Uterus (tissue), 4 donors: ENCODE data around the gene RHEX. TPM values are rescaled to one million over a fixed set of nuclear protein-coding genes. Genes with fewer than 3 reads are reported as not detected.
"Not testable (repeated sequence)": the region's sequence is repeated elsewhere in the genome, so short reads cannot be mapped to it uniquely, and the experiment has no call there.

Source experiments
- DNase-seq, 2 donors: peaks; one replicate each; pipeline ENCODE4 v3.0.0-alpha.2; 2019 to 2020
- H3K27ac ChIP-seq, 2 donors: fragments of 200-600 bp; sonication (generic); 1 replicate in 1 of 2; 2 replicates in 1 of 2; pipeline ENCODE4 v1.5.1; 2016 to 2018
- H3K27me3 ChIP-seq, 2 donors: fragments of 200-600 bp; sonication (generic); one replicate each; pipeline ENCODE4 v1.5.1; 2018 to 2019; ENCODE audit warnings: control low read depth in 1 of 2
- H3K36me3 ChIP-seq, 2 donors: fragments of 200-600 bp; sonication (generic); one replicate each; pipeline ENCODE4 v1.5.1; 2019; ENCODE audit warnings: control low read depth in 1 of 2
- H3K4me1 ChIP-seq, 2 donors: fragments of 200-600 bp; sonication (generic); one replicate each; pipeline ENCODE4 v1.5.1; 2018 to 2019; ENCODE audit warnings: control low read depth in 1 of 2
- H3K4me3 ChIP-seq, 2 donors: fragments of 200-600 bp; sonication (generic); 1 replicate in 1 of 2; 2 replicates in 1 of 2; pipeline ENCODE4 v1.5.1; 2018 to 2019; ENCODE audit warnings: mild to moderate bottlenecking in 1 of 2
- H3K9me3 ChIP-seq, 2 donors: fragments of 200-600 bp; sonication (generic); one replicate each; pipeline ENCODE4 v1.5.1; 2019; ENCODE audit warnings: control low read depth in 1 of 2
- CTCF ChIP-seq, 4 experiments: fragments of 200-600 bp in 2 of 4; fragments of 450-650 bp in 2 of 4; sonication (generic) in 2 of 4; IDR thresholded peaks; one replicate each; pipeline ENCODE4 v1.5.1; 2016 to 2019; ENCODE audit warnings: antibody characterized with exemption in 4 of 4, mild to moderate bottlenecking in 2 of 4, moderate library complexity in 1 of 4
- POLR2A ChIP-seq, 2 donors: fragments of 450-650 bp; IDR thresholded peaks; one replicate each; pipeline ENCODE4 v1.6.1; 2016; ENCODE audit warnings: antibody characterized with exemption in 2 of 2, mild to moderate bottlenecking in 1 of 2, moderate library complexity in 1 of 2
- intact Hi-C: fragments of 100-400 bp; cut with DNase I; formaldehyde crosslinking; loops from one replicate; pipeline ENCODE4 v1.15.1; 2023; ENCODE audit warnings: low total_unique reads
- total RNA-seq, 4 donors: library from RNA; depleted of rRNA in 3 of 4; stranded (reverse); fragments of >200 nt in 3 of 4; gene quantifications; one replicate each; pipeline versions ENCODE4 v1.1.0 to v1.2.4, GENCODE V29; 2014 to 2023
- donor health status: DM: yes; HTN: yes; CAD: no.

The RHEX gene
- total RNA-seq = 1 to 10 TPM in 3 of 4 donors, not detected in 1; 3.6 to 6.4 (median 5.6) TPM

GRCh38 chr1:206052919-206053610 lies at the start of gene RHEX:
TSS of gene RHEX (plus strand) at chr1:206053173. CDS start at chr1:206097829, 44,656 bp downstream.
- H3K27me3 ChIP-seq, H3K9me3 ChIP-seq, intact Hi-C loops, H3K36me3 ChIP-seq, H3K4me3 ChIP-seq, DNase-seq, H3K27ac ChIP-seq, H3K4me1 ChIP-seq: not testable (repeated sequence)

- H3K9me3 ChIP-seq = no peaks in the 10 kb centered on the region
- no peak overlapping the region for H3K4me3 ChIP-seq
- no peaks in the 10 kb centered on the region for H3K36me3 ChIP-seq
- H3K27me3 ChIP-seq = no peaks in the 10 kb centered on the region
- TF ChIP-seq CTCF (IDR thresholded peaks at IDR 0.05) = no peak
- no peak for TF ChIP-seq POLR2A (IDR thresholded peaks at IDR 0.05)
- peak overlapping the region; percentile 79 to 86 for H3K27ac ChIP-seq
- H3K4me1 ChIP-seq = no peaks in the 10 kb centered on the region
- intact Hi-C loops = no loop called here
- no peak for DNase-seq
Measured at GRCh38 chr1:206003854-206004800, 48.8 kb upstream of the RHEX start.

- no peaks in the 10 kb centered on the region for H3K27me3 ChIP-seq
- intact Hi-C loops = no loop called here
- no peak overlapping the region for H3K27ac ChIP-seq
- DNase-seq = no peak
- H3K4me1 ChIP-seq = no peaks in the 10 kb centered on the region
- H3K36me3 ChIP-seq = no peaks in the 10 kb centered on the region
- no peak overlapping the region for H3K4me3 ChIP-seq
- TF ChIP-seq POLR2A (IDR thresholded peaks at IDR 0.05) (no peak), CTCF (IDR thresholded peaks at IDR 0.05) (no peak)
- no peaks in the 10 kb centered on the region for H3K9me3 ChIP-seq
Measured at GRCh38 chr1:206004826-206005225, 48.1 kb upstream of the RHEX start.

GRCh38 chr1:206005234-206005633 lies 47.7 kb upstream of the RHEX start:
- TF ChIP-seq CTCF (IDR thresholded peaks at IDR 0.05) (no peak), POLR2A (IDR thresholded peaks at IDR 0.05) (no peak)
- Histone ChIP-seq H3K27ac (no peak overlapping the region), H3K4me1 (no peaks in the 10 kb centered on the region), H3K9me3 (no peaks in the 10 kb centered on the region), H3K27me3 (no peaks in the 10 kb centered on the region), H3K36me3 (no peaks in the 10 kb centered on the region), H3K4me3 (no peak overlapping the region)
- no peak for DNase-seq
- intact Hi-C loops = no loop called here

GRCh38 chr1:206005778-206006180 lies 47.2 kb upstream of the RHEX start:
- H3K27ac ChIP-seq = no peak overlapping the region
- intact Hi-C loops = no loop called here
- H3K9me3 ChIP-seq = no peaks in the 10 kb centered on the region
- no peak overlapping the region for H3K4me3 ChIP-seq
- TF ChIP-seq POLR2A (IDR thresholded peaks at IDR 0.05) (no peak), CTCF (IDR thresholded peaks at IDR 0.05) (no peak)
- H3K36me3 ChIP-seq = no peaks in the 10 kb centered on the region
- no peaks in the 10 kb centered on the region for H3K27me3 ChIP-seq
- no peaks in the 10 kb centered on the region for H3K4me1 ChIP-seq
- DNase-seq = no peak
